Renal pelvis (tissue), 4 donors: Measurements from ENCODE around the gene MLST8. TPM values are rescaled to one million over a fixed set of nuclear protein-coding genes. Genes with fewer than 3 reads are reported as not detected.
"Not testable (repeated sequence)": the region's sequence is repeated elsewhere in the genome, so short reads cannot be mapped to it uniquely, and the experiment has no call there.

ENCODE experiments used
- DNase-seq: peaks from one replicate; pipeline ENCODE4 v3.0.0-alpha.2; 2013
- polyA plus RNA-seq, 3 donors: library from polyadenylated mRNA; unstranded; fragments of 120-200 nt; gene quantifications; one replicate each; pipeline ENCODE4 v1.2.1, GENCODE V29; 2013; ENCODE audit not compliant: insufficient read length in 3 of 3

The MLST8 gene
- polyA plus RNA-seq, 3 donors, result 48.8 to 57.6 (median 55.2) TPM

- DNase-seq, result no peak
Measured at GRCh38 chr16:2238838-2239675, 33.8 kb downstream of the MLST8 start.

- DNase-seq, result not testable (repeated sequence)
Measured at GRCh38 chr16:2240331-2240730, 35.1 kb downstream of the MLST8 start.

GRCh38 chr16:2242598-2242997, 37.3 kb downstream of the MLST8 start:
- no peak for DNase-seq

GRCh38 chr16:2243031-2243528, 37.8 kb downstream of the MLST8 start:
- no peak for DNase-seq

- DNase-seq, result no peak
Measured at GRCh38 chr16:2243781-2244180, 38.5 kb downstream of the MLST8 start.

GRCh38 chr16:2244301-2244700, 39.0 kb downstream of the MLST8 start:
- DNase-seq, result no peak

- DNase-seq, result no peak
Measured at GRCh38 chr16:2244926-2245795, 39.9 kb downstream of the MLST8 start.

GRCh38 chr16:2246301-2246885, 41.1 kb downstream of the MLST8 start:
- no peak for DNase-seq

- no peak for DNase-seq
Measured at GRCh38 chr16:2250652-2251295, 45.5 kb downstream of the MLST8 start.

GRCh38 chr16:2251296-2252111, 46.2 kb downstream of the MLST8 start, which contains the start of gene ECI1:
Gene ECI1 (minus strand): TSS chr16:2251587. CDS start chr16:2251566, 21 bp downstream.
- DNase-seq, result peak; percentile 92

- no peak for DNase-seq
Measured at GRCh38 chr16:2252806-2253148, 47.5 kb downstream of the MLST8 start.

- no peak for DNase-seq
Measured at GRCh38 chr16:2253293-2253692, 48.0 kb downstream of the MLST8 start.

- DNase-seq, result no peak
Measured at GRCh38 chr16:2256531-2257140, 51.4 kb downstream of the MLST8 start.

- DNase-seq, result no peak
Measured at GRCh38 chr16:2257726-2258125, 52.5 kb downstream of the MLST8 start.

- not testable (repeated sequence) for DNase-seq
Measured at GRCh38 chr16:2258530-2258929, 53.3 kb downstream of the MLST8 start.

Other genes with a start within 250 kb of the MLST8 start
- gene NDUFB10, start 245.9 kb upstream of the MLST8 start, polyA plus RNA-seq, result 100 to 1,000 TPM; 124 to 158 (median 132) TPM
- 1,000 to 10,000 TPM; 1,943 to 2,404 (median 2,241) TPM for gene RPS2, start 240.6 kb upstream of the MLST8 start, polyA plus RNA-seq
- not detected for gene RNF151, start 238.6 kb upstream of the MLST8 start, polyA plus RNA-seq
- gene TBL3, start 233.4 kb upstream of the MLST8 start, polyA plus RNA-seq, result 10 to 100 TPM; 36.5 to 49.0 (median 47.9) TPM
- gene NOXO1, start 224.0 kb upstream of the MLST8 start, polyA plus RNA-seq, result 1 to 10 TPM in 1 of 3 donors, under 1 TPM in 2; 0.90 to 1.2 (median 1.00) TPM
- 10 to 100 TPM; 26.1 to 35.9 (median 31.6) TPM for gene GFER, start 221.3 kb upstream of the MLST8 start, polyA plus RNA-seq
- 1 to 10 TPM; 1.5 to 2.4 (median 2.1) TPM for gene SYNGR3, start 215.5 kb upstream of the MLST8 start, polyA plus RNA-seq
- gene ZNF598, start 195.6 kb upstream of the MLST8 start, polyA plus RNA-seq, result 10 to 100 TPM; 21.4 to 30.9 (median 25.0) TPM
- 10 to 100 TPM in 2 of 3 donors, 1 to 10 TPM in 1; 4.5 to 14.3 (median 12.0) TPM for gene NPW, start 185.7 kb upstream of the MLST8 start, polyA plus RNA-seq
- gene NHERF2, start 178.6 kb upstream of the MLST8 start, polyA plus RNA-seq, result 100 to 1,000 TPM; 116 to 169 (median 155) TPM
- gene NTHL1, start 157.6 kb upstream of the MLST8 start, polyA plus RNA-seq, result 10 to 100 TPM; 19.7 to 26.7 (median 26.2) TPM
- 100 to 1,000 TPM; 141 to 174 (median 162) TPM for gene TSC2, start 157.5 kb upstream of the MLST8 start, polyA plus RNA-seq
- gene PKD1, start 69.6 kb upstream of the MLST8 start, polyA plus RNA-seq, result 100 to 1,000 TPM in 2 of 3 donors, 10 to 100 TPM in 1; 96.5 to 119 (median 115) TPM
- 1 to 10 TPM; 3.0 to 6.0 (median 3.1) TPM for gene RAB26, start 56.8 kb upstream of the MLST8 start, polyA plus RNA-seq
- gene TRAF7, start 49.7 kb upstream of the MLST8 start, polyA plus RNA-seq, result 10 to 100 TPM; 56.1 to 61.1 (median 60.6) TPM
- 1 to 10 TPM; 1.8 to 2.6 (median 1.9) TPM for gene CASKIN1, start 8.8 kb upstream of the MLST8 start, polyA plus RNA-seq
- gene BRICD5, start 5.4 kb downstream of the MLST8 start, polyA plus RNA-seq, result 10 to 100 TPM in 1 of 3 donors, 1 to 10 TPM in 2; 6.6 to 11.8 (median 9.4) TPM
- 10 to 100 TPM; 15.1 to 18.8 (median 17.8) TPM for gene PGP, start 9.4 kb downstream of the MLST8 start, polyA plus RNA-seq
- gene E4F1, start 18.1 kb downstream of the MLST8 start, polyA plus RNA-seq, result 10 to 100 TPM; 19.8 to 26.3 (median 23.3) TPM
- gene DNASE1L2, start 31.0 kb downstream of the MLST8 start, polyA plus RNA-seq, result 1 to 10 TPM in 2 of 3 donors, under 1 TPM in 1; 0.84 to 1.7 (median 1.6) TPM
- 10 to 100 TPM; 76.6 to 90.9 (median 81.6) TPM for gene ECI1, start 46.1 kb downstream of the MLST8 start, polyA plus RNA-seq
- 100 to 1,000 TPM; 207 to 240 (median 216) TPM for gene RNPS1, start 62.7 kb downstream of the MLST8 start, polyA plus RNA-seq
- 1 to 10 TPM; 6.6 to 7.8 (median 7.5) TPM for gene ABCA3, start 135.3 kb downstream of the MLST8 start, polyA plus RNA-seq
- gene CCNF, start 224.0 kb downstream of the MLST8 start, polyA plus RNA-seq, result 10 to 100 TPM; 12.6 to 15.4 (median 13.2) TPM